Motor neuron (in vitro differentiated cells): Measurements from ENCODE around the gene POC5. TPM values are rescaled to one million over a fixed set of nuclear protein-coding genes. Genes with fewer than 3 reads are reported as not detected.

Experiments
- ATAC-seq, 8 experiments: fragments of 200-7000 bp; cut with Tn5 transposase; replicated peaks in 6 of 8; 2 replicates each; pipeline ENCODE4 v1.8.0; 2021; ENCODE audit warnings: mild to moderate bottlenecking in 8 of 8, moderate library complexity in 8 of 8
- H3K27ac ChIP-seq, 2 donors: fragments of 250-450 bp; sonication (Bioruptor Pico); 2 replicates each; pipeline ENCODE4 v1.9.0; 2021; ENCODE audit warnings: antibody characterized with exemption in 2 of 2, mild to moderate bottlenecking in 2 of 2, moderate library complexity in 1 of 2
- H3K4me1 ChIP-seq, 2 donors: fragments of 250-450 bp; sonication (Bioruptor Pico); replicated peaks in 1 of 2; 2 replicates each; pipeline ENCODE4 v1.6.1; 2021; ENCODE audit warnings: antibody characterized with exemption in 2 of 2, mild to moderate bottlenecking in 2 of 2, moderate library complexity in 1 of 2
- H3K4me3 ChIP-seq, 5 donors: fragments of 250-450 bp; sonication (Bioruptor Pico); 2 replicates each; pipeline ENCODE4 v1.9.0; 2021; ENCODE audit warnings: antibody characterized with exemption in 5 of 5, mild to moderate bottlenecking in 5 of 5, moderate library complexity in 4 of 5
- WGBS, 10 experiments: fragments of 450-650 bp; shearing (Covaris generic); methylation state at CpG; one replicate each; pipeline ENCODE4 v1.0.0; 2022; 5-methylcytosine and 5-hydroxymethylcytosine counted together
- in situ Hi-C, 9 experiments: fragments of 400-800 bp; cut with MboI; loops; one replicate each; pipeline ENCODE4 v1.15.0; 2021; ENCODE audit warnings: low sequenced_read_pairs in 9 of 9, low pct_unique_long_range_greater_than_20kb in 2 of 9; ENCODE audit not compliant: unreplicated experiment in 9 of 9
- total RNA-seq, 8 experiments: library from RNA; unstranded; fragments of 300-600 nt; gene quantifications; 2 replicates each; pipeline versions ENCODE4 v1.2.3 to v1.2.4, GENCODE V29; 2022

Gene POC5
- total RNA-seq, 8 experiments from 2014 or later, result 7.8 to 26.0 (median 20.5) TPM

DNA sequence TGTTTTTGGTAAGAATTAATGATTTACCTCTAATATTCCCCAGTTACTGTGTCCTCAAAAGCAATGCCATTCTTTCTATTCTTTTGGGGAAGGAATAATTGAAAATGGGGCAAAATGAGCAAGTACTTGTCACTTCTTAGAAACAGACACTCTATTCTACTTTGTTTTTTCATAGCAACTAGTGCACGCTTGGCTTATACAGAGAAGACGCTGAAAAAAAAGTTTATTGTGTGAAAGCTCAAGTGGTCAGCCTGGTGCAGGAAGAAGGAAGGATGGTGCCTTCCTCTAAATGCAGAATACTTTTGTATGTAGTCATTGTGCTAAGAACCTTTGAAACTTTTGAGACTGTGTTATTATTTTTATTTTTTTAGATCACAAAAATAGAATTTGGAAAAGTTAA is 76.4 kb downstream of the POC5 start:
- Histone ChIP-seq H3K4me1 (no peaks in the 10 kb centered on the region), H3K27ac (no peak overlapping the region), H3K4me3 (no peak overlapping the region)
- 39 to 100% (median 71%) methylated on average over 1 to 2 of the region's 2 CpGs; no CpG with 5 or more reads in 1 of the 10 experiments for WGBS, 10 experiments
- in situ Hi-C loops, result no loop called here
- no peak for ATAC-seq

DNA sequence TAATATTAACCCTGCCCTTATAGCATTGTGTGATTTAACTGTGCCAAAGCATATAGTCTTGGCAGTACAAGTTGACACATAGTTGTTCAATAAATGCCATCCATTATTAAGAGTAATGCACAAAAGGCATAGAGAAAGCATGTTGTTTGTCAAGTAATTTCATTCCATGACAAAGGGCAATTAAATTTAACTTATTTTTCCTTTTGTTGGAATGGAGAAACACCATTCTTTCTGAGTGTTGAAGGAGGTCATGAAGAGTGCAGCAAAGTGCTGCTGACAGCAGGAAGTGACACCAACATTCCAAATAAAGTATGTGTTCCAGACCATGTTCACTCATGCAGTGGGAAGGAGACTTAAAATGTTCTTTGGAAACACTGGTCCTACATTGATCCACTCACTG is 76.8 kb downstream of the POC5 start:
- Histone ChIP-seq H3K4me1 (no peaks in the 10 kb centered on the region), H3K4me3 (no peak overlapping the region), H3K27ac (peak overlapping the region in 1 of 2 donors; percentile 67)
- ATAC-seq, result peak in 4 of 8 experiments; percentile 33 to 95 (median 61)
- in situ Hi-C loops, result no loop called here

DNA sequence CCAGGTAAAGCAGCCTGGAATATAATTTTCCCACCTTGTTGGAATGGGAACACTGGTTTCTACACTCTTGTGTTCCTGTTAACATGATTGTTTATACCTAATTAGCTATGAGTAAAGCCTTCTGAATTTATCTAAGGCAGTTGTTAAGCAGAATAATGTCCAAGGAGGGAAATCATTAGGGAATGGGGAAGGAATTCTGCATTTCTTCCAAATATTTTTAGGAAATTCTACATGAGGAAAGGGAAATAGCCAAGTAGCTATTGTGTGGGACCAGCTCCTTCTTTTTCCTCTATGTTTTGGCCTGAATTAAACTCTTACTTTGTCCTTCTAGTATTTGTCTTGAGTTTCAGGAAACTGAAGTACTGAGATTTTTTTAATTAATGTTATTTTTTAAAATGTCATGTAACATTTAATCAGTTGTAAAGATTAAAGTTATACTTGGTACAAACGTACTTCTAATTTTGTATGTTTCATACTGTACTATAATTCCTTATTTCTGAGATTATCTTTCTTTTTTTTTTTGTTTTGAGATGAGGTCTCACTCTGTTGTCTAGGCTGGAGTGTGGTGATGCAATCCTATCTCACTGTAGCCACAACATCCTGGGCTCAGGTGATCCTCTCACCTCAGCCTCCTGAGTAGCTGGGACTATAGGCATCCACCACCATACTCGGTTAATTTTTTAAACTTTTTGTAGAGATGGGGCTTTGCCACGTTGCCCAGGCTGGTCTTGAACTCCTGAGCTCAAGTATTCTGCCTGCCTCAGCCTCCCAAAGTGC is 77.5 kb downstream of the POC5 start:
- no peak overlapping the region for H3K4me3 ChIP-seq
- no peak for ATAC-seq
- H3K27ac ChIP-seq, result peak overlapping the region in 1 of 2 donors; percentile 67
- 39 to 100% (median 73%) methylated on average over 1 to 3 of the region's 3 CpGs for WGBS, 10 experiments
- in situ Hi-C loops, result no loop called here
- no peaks in the 10 kb centered on the region for H3K4me1 ChIP-seq

- in situ Hi-C loops, result no loop called here
Observed at GRCh38 chr5:75637949-75638348, 79.3 kb downstream of the POC5 start.

DNA sequence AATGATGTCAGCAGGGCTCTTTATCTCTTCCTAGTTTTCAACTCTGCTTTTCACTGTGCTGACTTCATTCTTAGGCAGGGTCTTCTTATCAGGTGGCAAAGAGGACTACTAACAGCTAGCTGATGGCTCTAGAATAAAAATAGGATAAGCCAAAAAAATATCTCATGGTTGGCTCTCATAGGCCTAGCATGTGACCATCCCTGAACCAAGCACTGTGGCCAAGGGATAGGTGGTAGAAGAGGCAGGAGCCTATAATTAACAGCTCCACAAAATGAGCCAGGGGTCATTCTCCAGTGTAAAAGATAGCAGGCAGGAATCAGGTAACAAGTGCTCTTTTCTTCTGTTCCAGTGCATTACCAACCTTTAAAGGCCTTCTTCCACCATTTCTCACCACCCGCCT is 84.9 kb downstream of the POC5 start:
- 100% methylated on average over 1 of the region's 1 CpG; no CpG with 5 or more reads in 5 of the 10 experiments for WGBS, 10 experiments
- in situ Hi-C loops, result no loop called here
- no peak for ATAC-seq
- Histone ChIP-seq H3K27ac (no peak overlapping the region), H3K4me1 (no peaks in the 10 kb centered on the region), H3K4me3 (no peak overlapping the region)

More at GRCh38 chr5:75637949-75638348, 79.3 kb downstream of the POC5 start:
- no peaks in the 10 kb centered on the region for H3K4me1 ChIP-seq
- peak in 3 of 8 experiments; percentile 55 to 90 (median 71) for ATAC-seq
- no peak overlapping the region for H3K27ac ChIP-seq
- 13 to 100% (median 73%) methylated on average over 1 of the region's 1 CpG; no CpG with 5 or more reads in 3 of the 10 experiments for WGBS, 10 experiments
- no peak overlapping the region for H3K4me3 ChIP-seq

- Histone ChIP-seq H3K4me3 (no peak overlapping the region), H3K4me1 (no peaks in the 10 kb centered on the region), H3K27ac (no peak overlapping the region)
- in situ Hi-C loops, result no loop called here
- 80 to 100% (median 100%) methylated on average over 1 to 2 of the region's 2 CpGs; no CpG with 5 or more reads in 3 of the 10 experiments for WGBS, 10 experiments
- ATAC-seq, result no peak
Observed at GRCh38 chr5:75630875-75631274, 86.4 kb downstream of the POC5 start.

- in situ Hi-C loops, result no loop called here
- no peak for ATAC-seq
- no peak overlapping the region for H3K4me3 ChIP-seq
- 75 to 100% (median 95%) methylated on average over 1 of the region's 1 CpG; no CpG with 5 or more reads in 4 of the 10 experiments for WGBS, 10 experiments
- no peak overlapping the region for H3K27ac ChIP-seq
- H3K4me1 ChIP-seq, result no peaks in the 10 kb centered on the region
Observed at GRCh38 chr5:75627801-75628200, 89.4 kb downstream of the POC5 start.

DNA sequence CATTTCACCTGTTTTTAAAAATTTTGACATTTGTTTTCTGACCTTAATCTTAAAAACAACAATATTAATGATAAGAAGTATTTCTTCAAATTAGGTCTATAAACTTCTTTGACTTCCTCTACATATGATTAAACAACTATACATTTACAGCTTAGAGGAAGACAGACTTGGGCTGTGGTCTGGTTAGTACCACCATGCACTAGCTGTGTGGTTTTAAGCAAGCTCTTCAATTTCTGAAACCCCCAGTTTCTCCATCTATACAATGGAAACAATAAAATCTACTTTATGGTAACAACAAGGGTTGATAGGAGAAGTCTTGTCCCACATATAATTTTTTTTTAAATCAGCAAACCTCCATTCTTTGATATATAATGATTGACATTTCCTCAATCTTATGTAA is 90.3 kb downstream of the POC5 start:
- no peak for ATAC-seq
- in situ Hi-C loops, result no loop called here
- no peak overlapping the region for H3K27ac ChIP-seq
- H3K4me1 ChIP-seq, result no peaks in the 10 kb centered on the region
- no peak overlapping the region for H3K4me3 ChIP-seq

Other genes starting within 250 kb of the POC5 start
- 10 to 100 TPM; 15.4 to 28.0 (median 22.4) TPM for gene CERT1, start 205.8 kb downstream of the POC5 start, total RNA-seq
- 10 to 100 TPM; 16.7 to 46.4 (median 29.9) TPM for gene POLK, start 205.5 kb downstream of the POC5 start, total RNA-seq
- 1 to 10 TPM in 1 of 8 experiments, under 1 TPM in 5, not detected in 2; 0.08 to 2.6 (median 0.31) TPM for gene ANKDD1B, start 106.0 kb downstream of the POC5 start, total RNA-seq